ENCODE results near the gene PRKRA. TPM values are rescaled to one million over a fixed set of nuclear protein-coding genes. Genes with fewer than 3 reads are reported as not detected.

The PRKRA gene
- total and polyA plus RNA-seq, 2 of the 13 experiments (the other 11 are each of a cell fraction or from before 2014, with no cell fraction given) = 53.1 to 74.7 TPM

GRCh38 chr2:178428396-178428806 lies 22.6 kb downstream of the PRKRA start (continued):
- TF ChIP-seq FOSL2 (CRISPR knock-in tag; IDR thresholded peaks at IDR 0.05) (peak; percentile 79), PAXIP1 (CRISPR knock-in tag; conservative IDR thresholded peaks at IDR 0.05) (peak; percentile 90), ZNF781 (CRISPR knock-in tag; IDR thresholded peaks at IDR 0.05; ENCODE audit: borderline replicate concordance, not compliant biosample characterization) (no peak), HMG20A (CRISPR knock-in tag; IDR thresholded peaks at IDR 0.05; ENCODE audit: borderline replicate concordance) (peak; percentile 90; the same call in 1 of the 2 replicates), SAP130 (CRISPR knock-in tag; IDR thresholded peaks at IDR 0.05; ENCODE audit: low read depth) (peak; percentile 77), ZNF224 (CRISPR knock-in tag; IDR thresholded peaks at IDR 0.05) (peak; percentile 56; the same call in 1 of the 2 replicates), TBX3 (IDR thresholded peaks at IDR 0.05; ENCODE audit: borderline replicate concordance) (peak; percentile 50; the same call in 1 of the 2 replicates), AHDC1 (CRISPR knock-in tag; IDR thresholded peaks at IDR 0.05; ENCODE audit: borderline replicate concordance) (peak; percentile 77), FOXA1 (IDR thresholded peaks at IDR 0.05) (no peak), FOXA1 (CRISPR knock-in tag; IDR thresholded peaks at IDR 0.05) (peak; percentile 70), MYNN (CRISPR knock-in tag; IDR thresholded peaks at IDR 0.05; ENCODE audit: low read depth) (no peak), TEAD3 (CRISPR knock-in tag; optimal IDR thresholded peaks at IDR 0.05; ENCODE audit: borderline replicate concordance) (peak; percentile 84), ZMYM4 (CRISPR knock-in tag; IDR thresholded peaks at IDR 0.05) (peak; percentile 90)
- TF ChIP-seq, protein P1, sequence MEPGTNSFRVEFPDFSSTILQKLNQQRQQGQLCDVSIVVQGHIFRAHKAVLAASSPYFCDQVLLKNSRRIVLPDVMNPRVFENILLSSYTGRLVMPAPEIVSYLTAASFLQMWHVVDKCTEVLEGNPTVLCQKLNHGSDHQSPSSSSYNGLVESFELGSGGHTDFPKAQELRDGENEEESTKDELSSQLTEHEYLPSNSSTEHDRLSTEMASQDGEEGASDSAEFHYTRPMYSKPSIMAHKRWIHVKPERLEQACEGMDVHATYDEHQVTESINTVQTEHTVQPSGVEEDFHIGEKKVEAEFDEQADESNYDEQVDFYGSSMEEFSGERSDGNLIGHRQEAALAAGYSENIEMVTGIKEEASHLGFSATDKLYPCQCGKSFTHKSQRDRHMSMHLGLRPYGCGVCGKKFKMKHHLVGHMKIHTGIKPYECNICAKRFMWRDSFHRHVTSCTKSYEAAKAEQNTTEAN (CRISPR knock-in tag; conservative IDR thresholded peaks at IDR 0.05) = peak; percentile 98
